A549 (cell line): ENCODE results near the gene CDH1. TPM values are rescaled to one million over a fixed set of nuclear protein-coding genes. Genes with fewer than 3 reads are reported as not detected.
A peak's percentile ranks its signal among the peaks of the same experiment; 100 is the strongest.

Experiments
- ATAC-seq, 2 experiments: fragments of 200-7000 bp in 1 of 2; fragments of >200 bp in 1 of 2; cut with Nextera tagmentation in 1 of 2; cut with Tn5 transposase in 1 of 2; 3 replicates each; pipeline versions ENCODE4 v1.8.0 to v1.9.1; 2018 to 2020; ENCODE audit warnings: mild to moderate bottlenecking in 1 of 2, moderate library complexity in 1 of 2
- CTCF ChIA-PET: fragments of 300-600 bp; sonication (Branson Sonifier 250); formaldehyde crosslinking; extraction: SDS; loops from one replicate; lab custom pipeline; 2021; ENCODE audit warnings: antibody characterized with exemption, inconsistent platforms; lab: Yijun Ruan, JAX
- POLR2A ChIA-PET: fragments of 350-600 bp; formaldehyde crosslinking; extraction: SDS; loops from one replicate; lab custom pipeline; 2021; ENCODE audit warnings: antibody characterized with exemption, inconsistent platforms; lab: Yijun Ruan, JAX
- DNase-seq, 2 experiments: peaks; one replicate each; pipeline versions ENCODE4 v3.0.0 to v3.0.0-alpha.2; 2011 to 2016; ENCODE audit warnings: low read depth in 1 of 2, low spot score in 1 of 2
- FAIRE-seq: peaks from 2 replicates; lab custom pipeline; 2011; peaks lifted over from hg19 to GRCh38; lab: Jason Lieb, UNC
- H3K27ac ChIP-seq, 2 experiments: fragments of >200 bp; sonication (Bioruptor Twin); formaldehyde crosslinking; 3 replicates each; pipeline ENCODE4 v1.5.1; 2016 to 2017
- H3K4me1 ChIP-seq: fragments of >200 bp; sonication (Bioruptor Twin); formaldehyde crosslinking; 3 replicates; pipeline ENCODE4 v1.6.1; 2016
- H3K4me2 ChIP-seq: fragments of >200 bp; sonication (Bioruptor Twin); formaldehyde crosslinking; 3 replicates; pipeline ENCODE4 v1.6.1; 2016
- H3K4me3 ChIP-seq: fragments of >200 bp; sonication (Bioruptor Twin); formaldehyde crosslinking; 3 replicates; pipeline ENCODE4 v1.5.1; 2016
- H3K9me3 ChIP-seq: fragments of >200 bp; sonication (Bioruptor Twin); formaldehyde crosslinking; 3 replicates; pipeline ENCODE4 v1.6.1; 2016
- HDAC2 ChIP-seq: fragments of 200-600 bp; sonication (generic); IDR thresholded peaks from 2 replicates; pipeline ENCODE4 v1.6.1; 2016
- HOXA7 ChIP-seq: fragments of 250-450 bp; sonication (Bioruptor Pico); IDR thresholded peaks from 2 replicates; pipeline ENCODE4 v1.5.0; 2020; ENCODE audit warnings: mild to moderate bottlenecking, moderate library complexity
- HOXB5 ChIP-seq: fragments of 250-450 bp; sonication (Bioruptor Pico); IDR thresholded peaks from 2 replicates; pipeline ENCODE4 v1.5.0; 2020; ENCODE audit warnings: mild to moderate bottlenecking, moderate library complexity
- KDM5A ChIP-seq: fragments of 200-600 bp; sonication (generic); IDR thresholded peaks from 2 replicates; pipeline ENCODE4 v1.6.1; 2016; ENCODE audit warnings: antibody characterized with exemption, mild to moderate bottlenecking
- MAFK ChIP-seq: fragments of 450-650 bp; IDR thresholded peaks from 2 replicates; pipeline ENCODE4 v1.6.1; 2014; ENCODE audit not compliant: partially characterized antibody
- MAZ ChIP-seq: fragments of 150-350 bp; IDR thresholded peaks from 2 replicates; pipeline ENCODE4 v1.6.1; 2014; ENCODE audit warnings: antibody characterized with exemption, low read depth, low read length, borderline replicate concordance
- POLR2A ChIP-seq: IDR thresholded peaks from 2 replicates; pipeline ENCODE4 v1.6.1; 2012; ENCODE audit warnings: mild to moderate bottlenecking, low read length
- RARB ChIP-seq: fragments of 250-450 bp; sonication (Bioruptor Pico); IDR thresholded peaks from 2 replicates; pipeline ENCODE4 v1.8.0; 2021; ENCODE audit warnings: mild to moderate bottlenecking, moderate library complexity
- RCOR1 ChIP-seq: fragments of 150-350 bp; IDR thresholded peaks from 2 replicates; pipeline ENCODE4 v1.6.1; 2014; ENCODE audit warnings: antibody characterized with exemption, low read length, low read depth
- RFX5 ChIP-seq: fragments of 450-650 bp; IDR thresholded peaks from 2 replicates; pipeline ENCODE4 v1.7.1; 2014; ENCODE audit warnings: antibody characterized with exemption, mild to moderate bottlenecking, moderate library complexity
- TP53 ChIP-seq: fragments of 250-450 bp; sonication (Bioruptor Pico); IDR thresholded peaks from 2 replicates; pipeline ENCODE4 v1.5.0; 2021; ENCODE audit warnings: mild to moderate bottlenecking, moderate library complexity
- ZC3H11A ChIP-seq: fragments of 450-650 bp; IDR thresholded peaks from 2 replicates; pipeline ENCODE4 v1.6.1; 2014; ENCODE audit warnings: antibody characterized with exemption, mild to moderate bottlenecking
- WGBS: methylation state at CpG from one replicate; pipeline ENCODE4 v1.1.6; 2017; ENCODE audit errors: missing lambda C conversion rate; 5-methylcytosine and 5-hydroxymethylcytosine counted together
- polyA plus RNA-seq, 4 experiments: library from polyadenylated mRNA; depleted of rRNA in 3 of 4; stranded (reverse); fragments of >200 nt; fragmentation: RNase III in 1 of 4; extraction: RNeasy Plus Mini Kit Qiagen cat#74134 plus additional on column Dnase treatment in 1 of 4; gene quantifications; 2 replicates in 3 of 4; 3 replicates in 1 of 4; pipeline ENCODE4 v1.2.3, GENCODE V29; 2011 to 2017
- TF ChIP-seq, protein P1 (sequence below): fragments of >200 bp; sonication (Bioruptor Twin); formaldehyde crosslinking; IDR thresholded peaks from 3 replicates; pipeline ENCODE4 v1.6.1; 2016
- TF ChIP-seq, protein P2 (sequence below): fragments of 250-450 bp; sonication (Bioruptor Pico); IDR thresholded peaks from 2 replicates; pipeline ENCODE4 v1.5.0; 2020; ENCODE audit warnings: low read depth, mild to moderate bottlenecking, moderate library complexity
- TF ChIP-seq, protein P3 (sequence below): fragments of >200 bp; sonication (Bioruptor Twin); formaldehyde crosslinking; IDR thresholded peaks from 3 replicates; pipeline ENCODE4 v1.5.1; 2016
- TF ChIP-seq, protein P4 (sequence below): fragments of 250-450 bp; sonication (Bioruptor Pico); IDR thresholded peaks from 2 replicates; pipeline ENCODE4 v1.5.0; 2021; ENCODE audit warnings: mild to moderate bottlenecking, moderate library complexity, borderline replicate concordance

The CDH1 gene
- polyA plus RNA-seq, 2 of the 4 experiments (the other 2 are of a cell fraction) = 6.0 to 24.5 TPM

DNA sequence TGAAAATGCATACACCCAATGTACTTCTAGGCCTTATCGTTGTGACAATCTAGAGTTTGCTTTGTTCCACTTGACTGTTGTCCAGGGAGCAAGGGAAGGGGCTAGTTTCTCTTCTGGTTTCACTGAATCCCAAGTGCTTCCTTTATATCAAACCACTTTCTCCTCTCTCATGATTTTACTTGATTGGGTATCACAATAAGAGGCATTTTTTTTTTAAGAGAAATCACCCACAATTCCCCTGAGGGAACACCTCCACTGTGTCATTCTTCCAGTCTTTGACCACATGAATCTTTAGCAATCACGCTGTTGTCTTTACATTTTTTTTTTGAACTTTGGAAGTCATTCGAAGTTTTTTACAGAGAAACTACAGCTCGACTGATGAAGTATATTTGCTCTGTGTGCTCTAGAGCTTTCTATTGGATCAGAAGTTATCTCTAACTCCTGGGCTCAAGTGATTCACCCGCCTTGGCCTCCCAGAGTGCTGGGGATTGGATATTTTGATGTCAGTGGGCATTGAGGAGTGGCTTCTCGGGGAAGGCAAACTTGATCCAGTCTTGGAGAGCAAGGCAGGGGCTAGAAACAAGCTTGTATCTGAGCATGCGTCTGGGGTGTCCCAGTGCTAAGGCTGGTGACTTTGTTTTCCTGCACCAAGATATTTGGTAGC is 3.0 kb downstream of the CDH1 start (continued):
- no peak for TF ChIP-seq HOXA7 (CRISPR knock-in tag)
- TF ChIP-seq MAFK = no peak
- no peak for TF ChIP-seq RARB (CRISPR knock-in tag)
- TF ChIP-seq, protein P1, sequence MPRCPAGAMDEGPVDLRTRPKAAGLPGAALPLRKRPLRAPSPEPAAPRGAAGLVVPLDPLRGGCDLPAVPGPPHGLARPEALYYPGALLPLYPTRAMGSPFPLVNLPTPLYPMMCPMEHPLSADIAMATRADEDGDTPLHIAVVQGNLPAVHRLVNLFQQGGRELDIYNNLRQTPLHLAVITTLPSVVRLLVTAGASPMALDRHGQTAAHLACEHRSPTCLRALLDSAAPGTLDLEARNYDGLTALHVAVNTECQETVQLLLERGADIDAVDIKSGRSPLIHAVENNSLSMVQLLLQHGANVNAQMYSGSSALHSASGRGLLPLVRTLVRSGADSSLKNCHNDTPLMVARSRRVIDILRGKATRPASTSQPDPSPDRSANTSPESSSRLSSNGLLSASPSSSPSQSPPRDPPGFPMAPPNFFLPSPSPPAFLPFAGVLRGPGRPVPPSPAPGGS = no peak
- TF ChIP-seq POLR2A = no peak
- TF ChIP-seq, protein P2, sequence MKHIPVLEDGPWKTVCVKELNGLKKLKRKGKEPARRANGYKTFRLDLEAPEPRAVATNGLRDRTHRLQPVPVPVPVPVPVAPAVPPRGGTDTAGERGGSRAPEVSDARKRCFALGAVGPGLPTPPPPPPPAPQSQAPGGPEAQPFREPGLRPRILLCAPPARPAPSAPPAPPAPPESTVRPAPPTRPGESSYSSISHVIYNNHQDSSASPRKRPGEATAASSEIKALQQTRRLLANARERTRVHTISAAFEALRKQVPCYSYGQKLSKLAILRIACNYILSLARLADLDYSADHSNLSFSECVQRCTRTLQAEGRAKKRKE (CRISPR knock-in tag) = no peak

DNA sequence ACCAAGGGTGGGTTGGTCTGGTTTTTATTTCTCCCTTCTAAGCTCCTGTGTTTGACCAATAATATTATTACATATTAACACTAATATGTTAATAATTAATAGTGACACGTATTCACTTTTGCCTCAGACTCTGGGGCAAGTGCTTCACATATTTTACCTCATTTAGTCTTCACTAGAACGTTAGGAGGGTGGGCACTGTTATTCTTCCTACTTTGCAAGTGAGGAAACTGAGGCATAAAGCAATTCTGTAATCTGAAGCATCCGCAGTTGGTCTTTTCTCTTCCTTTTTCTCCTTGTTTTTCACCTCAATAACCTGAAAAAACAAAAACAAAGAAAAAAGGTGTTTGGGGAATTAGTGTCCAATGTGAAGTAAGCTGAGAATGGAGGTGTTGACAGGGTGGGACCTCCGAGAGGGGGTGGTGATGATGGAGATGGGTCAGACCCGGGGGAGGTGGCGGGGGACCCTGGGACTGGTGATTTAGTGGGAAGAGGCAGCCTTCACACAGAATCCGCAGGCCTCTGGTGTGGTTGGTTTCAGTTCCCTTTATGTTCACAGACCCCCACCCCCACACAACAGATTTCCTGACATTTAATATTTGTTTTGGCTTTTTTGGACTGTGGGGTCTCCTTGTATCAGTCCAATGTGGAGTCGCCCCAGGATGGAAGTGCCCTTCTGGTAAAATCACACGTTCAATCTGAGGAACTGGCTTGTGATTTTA is 3.7 kb downstream of the CDH1 start:
- POLR2A ChIA-PET = interaction anchor here (1.0 kb wide), 2 partner anchors 49 to 57 kb away, joined by 3 to 4 read pairs; no protein-coding TSS in a partner anchor
- 52% methylated on average over 9 of the region's 9 CpGs for WGBS
- Histone ChIP-seq H3K4me1 (peaks cover 73% of the 10 kb centered on the region), H3K27ac (peak overlapping the region; percentile 78 to 94), H3K4me3 (no peak overlapping the region), H3K4me2 (peak overlapping the region; percentile 72), H3K9me3 (no peaks in the 10 kb centered on the region)
- no peak for FAIRE-seq
- TF ChIP-seq, protein P3, sequence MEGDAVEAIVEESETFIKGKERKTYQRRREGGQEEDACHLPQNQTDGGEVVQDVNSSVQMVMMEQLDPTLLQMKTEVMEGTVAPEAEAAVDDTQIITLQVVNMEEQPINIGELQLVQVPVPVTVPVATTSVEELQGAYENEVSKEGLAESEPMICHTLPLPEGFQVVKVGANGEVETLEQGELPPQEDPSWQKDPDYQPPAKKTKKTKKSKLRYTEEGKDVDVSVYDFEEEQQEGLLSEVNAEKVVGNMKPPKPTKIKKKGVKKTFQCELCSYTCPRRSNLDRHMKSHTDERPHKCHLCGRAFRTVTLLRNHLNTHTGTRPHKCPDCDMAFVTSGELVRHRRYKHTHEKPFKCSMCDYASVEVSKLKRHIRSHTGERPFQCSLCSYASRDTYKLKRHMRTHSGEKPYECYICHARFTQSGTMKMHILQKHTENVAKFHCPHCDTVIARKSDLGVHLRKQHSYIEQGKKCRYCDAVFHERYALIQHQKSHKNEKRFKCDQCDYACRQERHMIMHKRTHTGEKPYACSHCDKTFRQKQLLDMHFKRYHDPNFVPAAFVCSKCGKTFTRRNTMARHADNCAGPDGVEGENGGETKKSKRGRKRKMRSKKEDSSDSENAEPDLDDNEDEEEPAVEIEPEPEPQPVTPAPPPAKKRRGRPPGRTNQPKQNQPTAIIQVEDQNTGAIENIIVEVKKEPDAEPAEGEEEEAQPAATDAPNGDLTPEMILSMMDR = no peak
- no peak for TF ChIP-seq RCOR1
- TF ChIP-seq KDM5A = no peak
- TF ChIP-seq, protein P4, sequence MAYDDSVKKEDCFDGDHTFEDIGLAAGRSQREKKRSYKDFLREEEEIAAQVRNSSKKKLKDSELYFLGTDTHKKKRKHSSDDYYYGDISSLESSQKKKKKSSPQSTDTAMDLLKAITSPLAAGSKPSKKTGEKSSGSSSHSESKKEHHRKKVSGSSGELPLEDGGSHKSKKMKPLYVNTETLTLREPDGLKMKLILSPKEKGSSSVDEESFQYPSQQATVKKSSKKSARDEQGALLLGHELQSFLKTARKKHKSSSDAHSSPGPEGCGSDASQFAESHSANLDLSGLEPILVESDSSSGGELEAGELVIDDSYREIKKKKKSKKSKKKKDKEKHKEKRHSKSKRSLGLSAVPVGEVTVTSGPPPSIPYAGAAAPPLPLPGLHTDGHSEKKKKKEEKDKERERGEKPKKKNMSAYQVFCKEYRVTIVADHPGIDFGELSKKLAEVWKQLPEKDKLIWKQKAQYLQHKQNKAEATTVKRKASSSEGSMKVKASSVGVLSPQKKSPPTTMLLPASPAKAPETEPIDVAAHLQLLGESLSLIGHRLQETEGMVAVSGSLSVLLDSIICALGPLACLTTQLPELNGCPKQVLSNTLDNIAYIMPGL (CRISPR knock-in tag) = no peak
- TF ChIP-seq HDAC2 = no peak
- no peak for TF ChIP-seq MAZ
- no peak for TF ChIP-seq HOXB5
- no peak for TF ChIP-seq ZC3H11A
- TF ChIP-seq TP53 (CRISPR knock-in tag) = no peak
- no peak for ATAC-seq
- DNase-seq = no peak
- CTCF ChIA-PET = interaction anchor here (0.6 to 2.5 kb wide), 8 partner anchors 20 to 212 kb away, joined by 3 to 8 read pairs (median 4); partner anchors contain the start of gene TANGO6

DNA sequence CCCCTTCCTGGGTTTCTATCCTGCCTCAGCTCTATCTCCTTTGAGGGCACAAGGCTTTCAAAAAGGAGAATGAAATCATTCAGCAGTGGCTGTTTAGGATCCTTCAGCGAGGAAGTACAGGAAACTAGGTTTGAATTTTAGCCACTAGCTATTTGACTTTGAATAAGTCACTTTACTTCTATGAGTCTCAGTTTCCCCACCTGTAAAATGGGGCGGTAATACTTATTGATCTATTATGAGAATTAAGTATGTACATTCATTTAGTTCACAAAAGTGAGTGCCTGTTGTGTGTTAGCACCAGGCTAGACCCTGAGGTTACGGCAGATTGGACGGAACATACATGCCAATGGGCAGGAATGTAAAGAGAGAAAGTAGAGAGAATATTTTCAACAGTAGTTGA is 6.6 kb downstream of the CDH1 start:
- 97% methylated on average over 4 of the region's 4 CpGs for WGBS
- ChIA-PET CTCF (interaction anchor here (1.2 to 1.9 kb wide), 4 partner anchors 9 to 159 kb away, joined by 3 to 10 read pairs (median 7); no protein-coding TSS in a partner anchor), POLR2A (interaction anchor here (0.6 kb wide), 1 partner anchor 28 kb away, joined by 4 read pairs; no protein-coding TSS in a partner anchor)
- Histone ChIP-seq H3K27ac (peak overlapping the region; percentile 78 to 94), H3K9me3 (no peaks in the 10 kb centered on the region), H3K4me2 (peak overlapping the region; percentile 72), H3K4me1 (peaks cover 85% of the 10 kb centered on the region), H3K4me3 (no peak overlapping the region)
- no peak for DNase-seq
- TF ChIP-seq, protein P3 = no peak
- no peak for TF ChIP-seq RFX5
- TF ChIP-seq HDAC2 = 0 out of 2 replicates have a peak, but pooled peaks have one; percentile 22
- no peak for TF ChIP-seq MAZ
- no peak for FAIRE-seq
- no peak for ATAC-seq
